Caco-2 (cell line): ENCODE measurements around the gene TNKS2. TPM values are rescaled to one million over a fixed set of nuclear protein-coding genes. Genes with fewer than 3 reads are reported as not detected.

Source experiments
- BruUV-seq: library from RNA; stranded (reverse); fragments of 400-500 nt; replicated peaks from 2 replicates; lab custom pipeline; 2021; lab: Mats Ljungman, UMichigan
- CTCF ChIA-PET: fragments of 300-600 bp; sonication (Branson Sonifier 250); formaldehyde crosslinking; loops from one replicate; lab custom pipeline; 2022; ENCODE audit warnings: antibody characterized with exemption; lab: Charles Lee
- POLR2A ChIA-PET: fragments of 300-600 bp; sonication (Branson Sonifier 250); formaldehyde crosslinking; loops from one replicate; lab custom pipeline; 2022; ENCODE audit warnings: antibody characterized with exemption; lab: Charles Lee
- DNase-seq, 2 experiments: peaks; one replicate each; pipeline versions ENCODE4 v3.0.0 to v3.0.0-alpha.2; 2020 to 2022
- H3K27me3 ChIP-seq: replicated peaks from 2 replicates; pipeline ENCODE4 v1.6.0; 2011; ENCODE audit warnings: low read length; ENCODE audit not compliant: control insufficient read depth, insufficient read depth
- H3K36me3 ChIP-seq: 2 replicates; pipeline ENCODE4 v1.5.1; 2011; ENCODE audit warnings: low read length; ENCODE audit not compliant: control insufficient read depth, insufficient read depth
- H3K4me1 ChIP-seq: fragments of 250-450 bp; sonication (Bioruptor Pico); 2 replicates; pipeline ENCODE4 v1.5.1; 2020; ENCODE audit warnings: mild to moderate bottlenecking
- H3K4me3 ChIP-seq: 2 replicates; pipeline ENCODE4 v1.5.1; 2011; ENCODE audit warnings: low read depth, mild to moderate bottlenecking, control low read depth, low read length
- H3K9me3 ChIP-seq: fragments of 250-450 bp; sonication (Bioruptor Pico); 2 replicates; pipeline ENCODE4 v1.5.1; 2020; ENCODE audit warnings: mild to moderate bottlenecking, moderate library complexity
- H3K27ac Mint-ChIP-seq: one replicate; pipeline ENCODE4 v1.8.0; 2022; ENCODE audit warnings: mixed read lengths; ENCODE audit not compliant: unreplicated experiment
- H3K27me3 Mint-ChIP-seq: one replicate; pipeline ENCODE4 v1.8.0; 2022; ENCODE audit warnings: mixed read lengths; ENCODE audit not compliant: insufficient read depth, unreplicated experiment
- H3K36me3 Mint-ChIP-seq: one replicate; pipeline ENCODE4 v1.8.0; 2022; ENCODE audit warnings: mild to moderate bottlenecking, mixed read lengths; ENCODE audit not compliant: insufficient read depth, unreplicated experiment
- H3K4me1 Mint-ChIP-seq: one replicate; pipeline ENCODE4 v1.8.0; 2022; ENCODE audit warnings: low read depth, mixed read lengths; ENCODE audit not compliant: unreplicated experiment
- H3K4me3 Mint-ChIP-seq: one replicate; pipeline ENCODE4 v1.8.0; 2022; ENCODE audit warnings: mild to moderate bottlenecking, moderate library complexity, mixed read lengths; ENCODE audit not compliant: unreplicated experiment
- H3K9me3 Mint-ChIP-seq: one replicate; pipeline ENCODE4 v1.8.0; 2022; ENCODE audit warnings: mixed read lengths; ENCODE audit not compliant: unreplicated experiment
- intact Hi-C: fragments of 100-400 bp; cut with micrococcal nuclease; formaldehyde crosslinking; loops from one replicate; pipeline ENCODE4 v1.10.0; 2022; ENCODE audit not compliant: unreplicated experiment
- total RNA-seq: library from RNA; stranded (reverse); gene quantifications from 2 replicates; pipeline ENCODE4 v1.2.3, GENCODE V29; 2022
- TF ChIP-seq, protein P1 (sequence below), 2 experiments: fragments of 200-600 bp in 1 of 2; IDR thresholded peaks; 1 replicate in 1 of 2; 2 replicates in 1 of 2; pipeline versions ENCODE4 v1.5.1 to v1.8.0; 2011 to 2022; ENCODE audit warnings: antibody characterized with exemption in 1 of 2, control low read depth in 1 of 2, inconsistent platforms in 1 of 2, low read depth in 1 of 2, low read length in 1 of 2, mild to moderate bottlenecking in 1 of 2, moderate library complexity in 1 of 2; ENCODE audit not compliant: insufficient read depth in 1 of 2, severe bottlenecking in 1 of 2, unreplicated experiment in 1 of 2

TNKS2 gene
- total RNA-seq, 1 experiment from 2014 or later: 48.5 TPM

DNA sequence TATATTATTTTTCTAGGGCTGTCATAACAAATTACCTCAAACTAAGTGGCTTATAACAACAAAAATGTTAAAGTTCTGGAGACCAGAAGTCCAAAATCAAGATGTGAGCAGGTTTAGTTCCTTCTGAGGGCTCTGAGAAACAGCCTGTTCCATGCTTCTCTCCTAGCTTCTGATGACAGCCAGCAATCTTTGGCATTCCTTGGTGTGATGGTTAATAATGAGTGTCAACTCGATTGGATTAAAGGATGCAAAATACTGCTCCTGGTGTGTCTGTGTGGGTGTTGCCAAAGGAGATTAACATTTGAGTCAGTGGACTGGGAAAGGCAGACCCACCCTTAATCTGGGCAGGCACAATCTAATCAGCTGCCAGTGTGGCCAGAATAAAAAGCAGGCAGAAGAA, 26.3 kb upstream of the TNKS2 start:
- Histone ChIP-seq H3K4me3 (no peak overlapping the region), H3K9me3 (peaks cover 3% of the 10 kb centered on the region; the same call in 1 of the 2 replicates), H3K4me1 (no peaks in the 10 kb centered on the region), H3K36me3 (no peaks in the 10 kb centered on the region), H3K27me3 (no peaks in the 10 kb centered on the region)
- intact Hi-C loops: no loop called here
- POLR2A ChIA-PET: no interaction called here
- DNase-seq: no peak
- H3K36me3 Mint-ChIP-seq: no peaks in the 10 kb centered on the region
- TF ChIP-seq, protein P1, sequence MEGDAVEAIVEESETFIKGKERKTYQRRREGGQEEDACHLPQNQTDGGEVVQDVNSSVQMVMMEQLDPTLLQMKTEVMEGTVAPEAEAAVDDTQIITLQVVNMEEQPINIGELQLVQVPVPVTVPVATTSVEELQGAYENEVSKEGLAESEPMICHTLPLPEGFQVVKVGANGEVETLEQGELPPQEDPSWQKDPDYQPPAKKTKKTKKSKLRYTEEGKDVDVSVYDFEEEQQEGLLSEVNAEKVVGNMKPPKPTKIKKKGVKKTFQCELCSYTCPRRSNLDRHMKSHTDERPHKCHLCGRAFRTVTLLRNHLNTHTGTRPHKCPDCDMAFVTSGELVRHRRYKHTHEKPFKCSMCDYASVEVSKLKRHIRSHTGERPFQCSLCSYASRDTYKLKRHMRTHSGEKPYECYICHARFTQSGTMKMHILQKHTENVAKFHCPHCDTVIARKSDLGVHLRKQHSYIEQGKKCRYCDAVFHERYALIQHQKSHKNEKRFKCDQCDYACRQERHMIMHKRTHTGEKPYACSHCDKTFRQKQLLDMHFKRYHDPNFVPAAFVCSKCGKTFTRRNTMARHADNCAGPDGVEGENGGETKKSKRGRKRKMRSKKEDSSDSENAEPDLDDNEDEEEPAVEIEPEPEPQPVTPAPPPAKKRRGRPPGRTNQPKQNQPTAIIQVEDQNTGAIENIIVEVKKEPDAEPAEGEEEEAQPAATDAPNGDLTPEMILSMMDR (IDR thresholded peaks at IDR 0.05; ENCODE audit: insufficient read depth in 1 of 2, low read depth in 1 of 2, low read length in 1 of 2, severe bottlenecking in 1 of 2, unreplicated experiment in 1 of 2): no peak
- H3K27ac Mint-ChIP-seq: no peak overlapping the region
- peaks cover 2% of the 10 kb centered on the region for H3K27me3 Mint-ChIP-seq
- H3K9me3 Mint-ChIP-seq: no peaks in the 10 kb centered on the region
- H3K4me1 Mint-ChIP-seq: no peaks in the 10 kb centered on the region
- BruUV-seq: no TSS peak
- H3K4me3 Mint-ChIP-seq: no peak overlapping the region
- CTCF ChIA-PET: no interaction called here

DNA sequence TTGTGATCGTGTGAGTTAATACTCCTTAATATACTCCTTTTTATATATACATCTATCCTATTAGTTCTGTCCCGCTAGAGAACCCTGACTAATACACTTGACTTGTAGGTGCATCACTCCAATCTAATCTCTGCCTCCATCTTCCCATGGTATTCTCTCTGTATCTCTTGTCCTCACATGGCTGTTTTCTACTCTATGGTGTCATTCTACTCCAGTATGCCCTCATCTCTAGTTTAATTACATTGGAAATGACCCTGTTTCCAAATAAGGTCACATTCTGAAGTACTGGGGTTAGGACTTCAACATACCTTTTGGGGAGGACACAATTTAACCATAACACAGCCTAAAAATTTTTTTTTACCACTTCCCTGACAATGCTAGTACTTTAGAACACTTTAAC, 25.8 kb upstream of the TNKS2 start:
- Histone ChIP-seq H3K36me3 (no peaks in the 10 kb centered on the region), H3K9me3 (peaks cover 6% of the 10 kb centered on the region), H3K4me3 (no peak overlapping the region), H3K4me1 (no peaks in the 10 kb centered on the region), H3K27me3 (no peaks in the 10 kb centered on the region)
- H3K27me3 Mint-ChIP-seq: peaks cover 2% of the 10 kb centered on the region
- ChIA-PET CTCF (no interaction called here), POLR2A (no interaction called here)
- no peaks in the 10 kb centered on the region for H3K9me3 Mint-ChIP-seq
- DNase-seq: no peak
- no peak overlapping the region for H3K27ac Mint-ChIP-seq
- no peaks in the 10 kb centered on the region for H3K4me1 Mint-ChIP-seq
- TF ChIP-seq, protein P1 (IDR thresholded peaks at IDR 0.05; ENCODE audit: insufficient read depth in 1 of 2, low read depth in 1 of 2, low read length in 1 of 2, severe bottlenecking in 1 of 2, unreplicated experiment in 1 of 2): no peak
- no TSS peak for BruUV-seq
- H3K4me3 Mint-ChIP-seq: no peak overlapping the region
- no peaks in the 10 kb centered on the region for H3K36me3 Mint-ChIP-seq
- intact Hi-C loops: no loop called here

DNA sequence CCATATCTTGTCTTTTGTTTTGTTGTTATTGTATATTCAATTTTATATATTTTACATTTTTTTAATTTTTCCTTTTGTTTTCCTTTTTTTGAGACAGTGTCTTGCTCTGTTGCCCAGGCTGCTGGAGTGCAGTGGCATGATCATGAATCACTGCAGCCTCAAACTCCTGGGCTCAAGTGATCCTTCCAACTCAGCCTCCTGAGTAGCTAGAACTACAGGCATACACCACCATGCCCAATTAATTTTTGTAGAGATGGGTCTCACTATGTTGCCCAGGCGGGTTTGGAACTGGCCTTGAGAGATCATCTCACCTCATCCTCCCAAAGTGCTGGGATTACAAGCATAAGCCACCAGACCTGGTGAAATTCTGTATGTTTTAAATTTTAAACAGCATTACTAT, 25.4 kb upstream of the TNKS2 start:
- peaks cover 2% of the 10 kb centered on the region for H3K27me3 Mint-ChIP-seq
- ChIA-PET POLR2A (no interaction called here), CTCF (no interaction called here)
- Histone ChIP-seq H3K4me3 (no peak overlapping the region), H3K27me3 (no peaks in the 10 kb centered on the region), H3K36me3 (no peaks in the 10 kb centered on the region), H3K9me3 (peaks cover 6% of the 10 kb centered on the region), H3K4me1 (no peaks in the 10 kb centered on the region)
- BruUV-seq: no TSS peak
- H3K4me1 Mint-ChIP-seq: no peaks in the 10 kb centered on the region
- TF ChIP-seq, protein P1 (IDR thresholded peaks at IDR 0.05; ENCODE audit: insufficient read depth in 1 of 2, low read depth in 1 of 2, low read length in 1 of 2, severe bottlenecking in 1 of 2, unreplicated experiment in 1 of 2): no peak
- intact Hi-C loops: no loop called here
- DNase-seq: no peak
- no peak overlapping the region for H3K27ac Mint-ChIP-seq
- no peaks in the 10 kb centered on the region for H3K9me3 Mint-ChIP-seq
- H3K4me3 Mint-ChIP-seq: no peak overlapping the region
- H3K36me3 Mint-ChIP-seq: no peaks in the 10 kb centered on the region
